DMS53 treated with DMSO at 0.1 percent for 48 hours (cell line): ENCODE data around the gene WDFY3.
"Not testable (repeated sequence)": the region's sequence is repeated elsewhere in the genome, so short reads cannot be mapped to it uniquely, and the experiment has no call there.

Experiments
- DNase-seq: peaks from one replicate; lab custom pipeline; 2025; ENCODE audit not compliant: unreplicated experiment; lab: John Stamatoyannopoulos, UW

Gene WDFY3

GRCh38 chr4:84730375-84730774 lies 236.1 kb downstream of the WDFY3 start:
- DNase-seq, result no peak

- DNase-seq, result no peak
Measured at GRCh38 chr4:84727491-84727890, 239.0 kb downstream of the WDFY3 start.

GRCh38 chr4:84726356-84726755 lies 240.1 kb downstream of the WDFY3 start:
- DNase-seq, result no peak

- DNase-seq, result no peak
Measured at GRCh38 chr4:84722720-84723119, 243.8 kb downstream of the WDFY3 start.

GRCh38 chr4:84719115-84719514 lies 247.4 kb downstream of the WDFY3 start:
- DNase-seq, result no peak

- DNase-seq, result no peak
Measured at GRCh38 chr4:84718699-84719098, 247.8 kb downstream of the WDFY3 start.

GRCh38 chr4:84710548-84710947 lies 255.9 kb downstream of the WDFY3 start:
- no peak for DNase-seq

- DNase-seq, result no peak
Measured at GRCh38 chr4:84708406-84709135, 257.9 kb downstream of the WDFY3 start.

- no peak for DNase-seq
Measured at GRCh38 chr4:84706286-84706685, 260.2 kb downstream of the WDFY3 start.

GRCh38 chr4:84699001-84699671 lies 267.4 kb downstream of the WDFY3 start:
- no peak for DNase-seq

GRCh38 chr4:84697615-84698201 lies 268.8 kb downstream of the WDFY3 start:
- no peak for DNase-seq

GRCh38 chr4:84697159-84697558 lies 269.3 kb downstream of the WDFY3 start:
- DNase-seq, result no peak

GRCh38 chr4:84691800-84692199 lies 274.7 kb downstream of the WDFY3 start:
- no peak for DNase-seq

GRCh38 chr4:84691170-84691691 lies 275.3 kb downstream of the WDFY3 start:
- no peak for DNase-seq

GRCh38 chr4:84690481-84690880 lies 276.0 kb downstream of the WDFY3 start:
- no peak for DNase-seq

GRCh38 chr4:84689197-84689596 lies 277.3 kb downstream of the WDFY3 start:
- DNase-seq, result no peak

- DNase-seq, result no peak
Measured at GRCh38 chr4:84688605-84689004, 277.9 kb downstream of the WDFY3 start.

GRCh38 chr4:84685105-84685504 lies 281.4 kb downstream of the WDFY3 start:
- no peak for DNase-seq

GRCh38 chr4:84684361-84684760 lies 282.1 kb downstream of the WDFY3 start:
- DNase-seq, result no peak

GRCh38 chr4:84683064-84683850 lies 283.2 kb downstream of the WDFY3 start:
- no peak for DNase-seq

GRCh38 chr4:84682661-84683060 lies 283.8 kb downstream of the WDFY3 start:
- DNase-seq, result not testable (repeated sequence)
